Glomerular visceral epithelial cell (primary cell): ENCODE results near the gene RERE.
"Not testable (repeated sequence)": the region's sequence is repeated elsewhere in the genome, so short reads cannot be mapped to it uniquely, and the experiment has no call there.

Experiments
- DNase-seq: peaks from one replicate; pipeline ENCODE4 v3.0.0-alpha.2; 2016; ENCODE audit errors: extremely low spot score

The RERE gene

DNA sequence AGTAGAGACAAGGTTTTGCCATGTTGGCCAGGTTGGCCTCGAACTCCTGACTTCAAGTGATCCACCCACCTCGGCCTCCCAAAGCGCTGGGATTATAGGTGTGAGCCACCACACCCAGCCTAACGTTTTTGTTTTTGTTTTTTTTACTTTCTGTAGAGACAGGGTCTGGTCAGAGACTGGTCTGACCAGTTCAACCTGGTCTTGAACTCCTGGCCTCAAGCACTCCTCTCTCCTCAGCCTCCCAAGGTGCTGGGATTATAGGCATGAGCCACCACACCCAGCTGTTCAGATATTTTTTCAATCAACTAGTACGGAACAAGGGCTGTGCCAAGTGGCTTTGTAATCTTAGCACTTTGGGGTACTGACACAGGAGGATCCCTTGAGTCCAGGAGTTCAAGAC is 209.5 kb downstream of the RERE start:
- DNase-seq: no peak

GRCh38 chr1:8604041-8604945 is 213.1 kb downstream of the RERE start:
- peak; percentile 33 for DNase-seq

GRCh38 chr1:8603220-8603616 is 214.2 kb downstream of the RERE start:
- no peak for DNase-seq

DNA sequence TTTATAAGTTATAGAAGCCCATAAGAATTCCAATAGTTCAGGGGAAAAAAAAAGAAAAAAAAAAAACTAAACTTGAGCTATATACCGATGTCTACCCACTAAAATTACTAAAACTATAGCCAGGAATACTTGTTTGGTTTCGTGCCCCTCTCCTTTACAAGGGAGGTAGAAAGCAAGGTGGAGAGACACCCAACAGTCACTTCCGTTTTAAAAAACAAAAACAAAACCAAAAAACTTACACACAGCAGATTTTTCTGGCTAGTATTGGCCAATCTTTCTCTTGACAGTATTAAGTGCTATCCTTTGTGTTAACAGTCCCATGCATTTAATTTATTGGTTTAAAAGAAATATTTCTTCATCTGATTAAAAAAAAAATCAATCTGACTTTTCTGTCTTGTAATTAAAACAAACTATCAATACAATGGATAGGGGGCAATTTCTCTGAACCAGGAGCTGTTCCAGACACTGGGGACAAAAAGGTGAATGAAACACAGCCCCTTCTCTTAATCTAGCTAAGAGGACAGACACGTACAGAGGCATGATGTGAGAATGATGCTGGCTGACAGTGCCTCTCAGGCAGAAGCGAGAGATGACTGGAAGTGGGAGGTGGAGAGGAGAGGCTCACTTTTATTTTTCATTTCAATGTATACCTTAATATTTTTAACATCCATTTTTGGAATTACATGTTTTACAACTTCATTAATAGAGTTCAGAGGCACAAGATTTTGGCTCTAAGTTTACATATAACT is 214.8 kb downstream of the RERE start:
- DNase-seq: no peak

DNA sequence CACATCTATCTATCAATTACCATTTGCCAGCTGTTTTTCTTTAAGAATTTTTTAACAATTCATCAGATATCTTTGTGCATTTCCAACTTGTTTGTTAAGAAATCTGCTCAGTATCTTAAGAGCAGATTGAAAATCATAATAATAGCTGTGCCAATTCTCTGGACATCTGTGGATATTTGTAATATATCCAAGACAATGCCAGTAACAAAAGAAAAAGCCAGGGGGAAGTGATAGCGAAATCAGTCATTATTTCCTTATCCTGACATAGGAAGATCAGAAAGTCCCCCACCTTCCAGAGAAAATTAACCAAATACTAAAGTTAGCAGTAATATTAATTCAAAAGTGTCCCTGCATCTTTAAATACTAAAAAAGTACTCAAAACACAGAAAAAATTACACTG is 217.1 kb downstream of the RERE start:
- no peak for DNase-seq

GRCh38 chr1:8599646-8600212 is 217.7 kb downstream of the RERE start:
- no peak for DNase-seq

DNA sequence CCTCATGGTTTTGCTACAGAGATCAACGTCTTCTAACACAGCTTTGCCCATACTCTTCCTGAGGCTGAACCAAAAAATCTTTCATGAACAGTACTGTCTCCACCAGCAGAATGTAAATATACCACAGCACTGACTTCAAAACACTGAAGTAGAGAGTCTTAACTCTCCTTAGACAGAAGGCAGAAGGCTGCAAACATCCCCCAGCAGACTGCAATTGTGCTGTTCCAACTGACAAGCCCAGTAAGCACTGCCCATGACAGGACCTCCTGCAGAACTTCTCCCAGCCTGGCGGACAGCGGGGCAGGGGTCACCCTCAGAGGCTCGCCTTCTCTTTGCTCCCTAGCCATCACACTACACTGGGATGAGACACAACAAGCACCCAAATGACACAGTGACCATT is 218.7 kb downstream of the RERE start:
- no peak for DNase-seq

DNA sequence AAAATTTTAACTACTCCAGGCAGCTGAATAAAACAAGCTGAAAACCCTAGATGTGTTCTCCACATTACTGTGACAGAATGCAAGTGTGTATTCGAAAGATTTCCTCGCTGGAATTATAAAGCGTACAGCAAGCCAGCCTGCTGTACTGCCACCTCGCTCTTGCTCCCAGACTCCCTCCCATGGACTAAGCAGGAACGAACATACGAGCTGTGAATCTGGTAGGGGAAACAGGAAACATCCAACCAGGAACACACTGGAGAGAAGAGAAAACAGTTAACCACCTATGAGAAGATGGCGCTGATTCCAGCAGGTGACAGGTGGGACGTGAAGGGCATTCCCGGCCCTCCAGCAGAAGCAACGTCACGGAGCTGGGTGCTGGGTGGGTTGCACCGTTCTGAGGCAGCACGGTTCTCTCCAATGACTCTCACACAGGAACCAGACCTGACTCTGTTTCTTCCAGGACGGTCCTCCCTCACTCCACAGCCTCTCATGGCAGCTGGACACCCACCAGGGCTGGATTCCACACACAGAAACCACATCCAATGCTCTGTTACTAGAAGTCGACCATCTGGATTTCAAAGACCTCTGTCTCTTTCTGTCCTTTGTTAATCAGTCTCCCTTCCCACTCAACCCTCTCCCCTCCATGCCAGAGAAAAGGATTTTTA is 219.2 kb downstream of the RERE start:
- DNase-seq: peak; percentile 50

GRCh38 chr1:8597455-8597854 is 220.0 kb downstream of the RERE start:
- DNase-seq: no peak

DNA sequence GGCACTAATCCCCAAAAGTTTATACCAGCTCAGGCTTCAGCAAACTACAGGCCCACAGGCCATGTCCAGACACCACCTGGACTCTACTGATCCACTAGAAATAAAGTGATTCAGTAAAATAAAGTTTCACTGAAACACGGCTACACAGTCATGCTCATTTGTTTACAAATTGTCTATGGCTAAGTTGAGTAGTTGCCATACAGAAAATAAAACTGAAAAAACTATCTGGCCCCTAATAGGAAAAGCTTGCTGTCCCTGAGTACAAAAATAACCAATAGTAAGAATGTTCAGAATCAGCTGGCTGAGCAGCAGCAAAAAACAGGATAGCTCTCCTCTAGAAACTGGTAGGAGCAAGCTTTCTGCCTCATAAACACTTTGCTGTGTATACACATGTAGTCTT is 221.5 kb downstream of the RERE start:
- no peak for DNase-seq

DNA sequence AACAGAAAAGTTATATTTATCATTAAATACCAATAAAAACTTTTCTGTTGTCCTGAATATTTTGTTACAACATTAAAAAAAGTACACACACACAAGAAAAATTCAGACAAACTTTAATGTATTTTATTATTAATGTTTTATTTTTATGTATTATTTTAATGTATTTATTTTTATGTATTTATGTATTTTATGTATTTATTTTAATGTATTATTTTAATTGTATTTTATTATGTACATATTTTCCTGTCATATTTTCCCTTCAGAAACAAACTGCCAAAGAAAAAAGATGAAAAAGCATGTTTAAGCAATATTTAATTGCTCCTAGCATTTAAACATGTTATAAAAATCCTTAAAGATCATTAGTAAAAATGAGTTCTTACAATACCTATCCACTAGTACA is 222.1 kb downstream of the RERE start:
- DNase-seq: no peak

DNA sequence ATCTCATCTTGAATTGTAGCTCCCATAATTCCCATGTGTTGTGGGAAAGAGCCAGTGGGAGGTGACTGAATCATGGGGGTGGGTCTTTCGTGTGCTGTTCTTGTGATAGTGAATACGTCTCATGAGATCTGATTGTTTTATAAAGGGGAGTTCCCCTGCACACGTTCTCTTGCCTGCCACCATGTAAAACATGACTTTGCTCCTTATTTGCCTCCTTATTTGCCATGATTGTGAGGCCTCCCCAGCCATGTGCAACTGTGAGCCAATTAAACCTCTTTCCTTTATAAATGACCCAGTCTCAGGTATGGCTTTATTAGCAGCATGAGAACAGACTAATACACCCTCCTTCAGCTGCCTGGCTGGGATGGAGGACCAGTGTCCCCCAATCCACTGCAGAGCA is 224.1 kb downstream of the RERE start:
- not testable (repeated sequence) for DNase-seq

DNA sequence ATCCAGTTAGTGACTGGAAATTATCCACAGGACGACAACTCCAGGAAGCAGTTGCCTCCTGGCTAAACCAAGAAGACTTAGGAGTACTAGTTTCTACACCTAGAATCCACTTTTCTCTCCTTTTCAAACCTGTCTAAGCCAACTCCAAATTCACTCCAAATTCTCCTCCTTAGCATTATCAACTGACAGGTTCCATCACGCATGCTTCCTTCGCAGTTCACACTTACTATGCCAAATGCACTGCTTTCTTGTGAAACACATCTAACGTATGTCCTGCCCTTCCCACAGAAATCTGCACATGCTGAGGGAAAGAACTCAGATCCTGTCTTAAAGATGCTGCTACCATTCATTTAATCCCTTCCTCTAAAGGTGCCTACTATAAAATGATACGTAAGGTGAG is 225.9 kb downstream of the RERE start:
- no peak for DNase-seq

DNA sequence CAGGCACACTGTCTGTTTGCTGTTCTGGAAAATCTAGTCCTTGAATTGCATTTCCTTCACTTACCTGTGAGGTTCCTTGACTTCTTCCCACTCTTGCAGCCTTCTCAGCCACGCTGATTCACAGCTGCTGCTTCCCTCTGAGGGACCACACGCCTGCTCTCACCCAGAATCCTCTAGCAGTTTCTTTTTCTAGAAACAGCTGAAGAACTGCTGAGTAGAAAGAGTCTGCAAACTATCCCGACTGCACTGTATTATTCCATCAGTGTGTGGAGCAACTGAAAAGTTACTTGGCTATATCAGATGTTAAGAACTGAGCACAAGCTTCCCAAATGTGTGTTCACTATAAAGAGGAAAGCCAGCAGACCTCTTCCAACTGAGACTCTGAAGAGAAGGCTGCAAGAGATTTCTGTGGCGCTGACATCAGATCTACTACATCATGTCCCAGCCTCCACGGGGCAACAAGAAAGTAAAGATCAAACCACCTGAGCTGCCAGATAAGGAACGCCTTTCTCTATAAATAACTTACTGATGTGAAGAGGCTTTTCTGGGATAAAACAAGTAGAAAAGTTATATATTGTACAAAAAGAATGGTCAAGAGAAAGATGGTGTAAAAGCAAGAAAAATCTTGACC is 226.6 kb downstream of the RERE start:
- DNase-seq: no peak

DNA sequence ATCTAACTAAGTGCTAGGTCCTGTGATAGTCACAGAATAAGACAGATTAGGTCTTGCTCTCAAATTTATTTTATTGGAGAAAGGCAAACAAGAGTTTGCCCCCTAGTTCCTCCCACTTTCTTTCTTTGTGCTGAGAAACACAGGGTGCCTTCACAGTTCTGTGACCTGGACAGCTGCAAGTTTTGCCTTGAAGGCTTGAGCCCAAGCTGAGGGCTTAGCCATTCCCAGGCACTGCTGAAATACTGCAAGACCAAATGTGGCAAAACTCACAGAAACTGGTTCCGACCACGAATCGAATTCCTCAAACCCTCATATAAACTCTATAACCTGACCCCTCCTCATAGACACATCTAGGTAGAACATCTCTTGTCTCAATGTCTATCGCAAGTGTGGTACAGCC is 227.9 kb downstream of the RERE start:
- DNase-seq: no peak

- DNase-seq: no peak
Observed at GRCh38 chr1:8587784-8588183, 229.7 kb downstream of the RERE start.

GRCh38 chr1:8586438-8586837 is 231.0 kb downstream of the RERE start:
- no peak for DNase-seq

GRCh38 chr1:8584316-8584715 is 233.1 kb downstream of the RERE start:
- peak; percentile 34 for DNase-seq

- no peak for DNase-seq
Observed at GRCh38 chr1:8583031-8583430, 234.4 kb downstream of the RERE start.

GRCh38 chr1:8580566-8580965 is 236.9 kb downstream of the RERE start:
- DNase-seq: no peak

DNA sequence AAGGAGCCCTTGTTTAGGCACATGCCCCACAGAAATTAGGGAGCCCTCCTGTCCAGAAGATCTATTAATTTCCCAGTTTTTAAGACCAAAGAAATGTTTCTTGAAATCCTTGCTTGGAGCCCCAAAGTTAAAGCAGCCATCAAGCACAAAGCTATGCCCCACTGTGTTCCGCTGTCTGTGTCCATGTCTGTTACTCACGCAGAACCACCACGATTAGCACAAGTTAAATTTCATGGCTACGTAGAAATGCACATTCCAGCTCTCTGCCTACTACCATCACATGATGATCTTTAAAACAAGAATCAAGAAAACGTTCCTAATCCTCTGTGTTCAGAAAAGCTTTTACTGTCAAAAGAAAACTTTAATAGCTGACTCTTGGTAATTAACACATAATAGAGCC is 238.5 kb downstream of the RERE start:
- no peak for DNase-seq
